Astrocyte (in vitro differentiated cells and primary cell): ENCODE results near the gene DUS1L.

Source experiments
- EZH2 ChIP-seq: IDR thresholded peaks from 2 replicates; pipeline ENCODE4 v1.6.1; 2012; ENCODE audit warnings: mild to moderate bottlenecking, low read length, inconsistent platforms; ENCODE audit not compliant: insufficient read depth
- TF ChIP-seq, protein P1 (sequence below): IDR thresholded peaks from 2 replicates; pipeline ENCODE4 v1.5.1; 2011; ENCODE audit warnings: low read depth, mild to moderate bottlenecking, inconsistent platforms, low read length, moderate library complexity; ENCODE audit not compliant: insufficient read depth

- TF ChIP-seq, protein P1, sequence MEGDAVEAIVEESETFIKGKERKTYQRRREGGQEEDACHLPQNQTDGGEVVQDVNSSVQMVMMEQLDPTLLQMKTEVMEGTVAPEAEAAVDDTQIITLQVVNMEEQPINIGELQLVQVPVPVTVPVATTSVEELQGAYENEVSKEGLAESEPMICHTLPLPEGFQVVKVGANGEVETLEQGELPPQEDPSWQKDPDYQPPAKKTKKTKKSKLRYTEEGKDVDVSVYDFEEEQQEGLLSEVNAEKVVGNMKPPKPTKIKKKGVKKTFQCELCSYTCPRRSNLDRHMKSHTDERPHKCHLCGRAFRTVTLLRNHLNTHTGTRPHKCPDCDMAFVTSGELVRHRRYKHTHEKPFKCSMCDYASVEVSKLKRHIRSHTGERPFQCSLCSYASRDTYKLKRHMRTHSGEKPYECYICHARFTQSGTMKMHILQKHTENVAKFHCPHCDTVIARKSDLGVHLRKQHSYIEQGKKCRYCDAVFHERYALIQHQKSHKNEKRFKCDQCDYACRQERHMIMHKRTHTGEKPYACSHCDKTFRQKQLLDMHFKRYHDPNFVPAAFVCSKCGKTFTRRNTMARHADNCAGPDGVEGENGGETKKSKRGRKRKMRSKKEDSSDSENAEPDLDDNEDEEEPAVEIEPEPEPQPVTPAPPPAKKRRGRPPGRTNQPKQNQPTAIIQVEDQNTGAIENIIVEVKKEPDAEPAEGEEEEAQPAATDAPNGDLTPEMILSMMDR: no peak
- no peak for TF ChIP-seq EZH2
Observed at GRCh38 chr17:82076018-82076784, 10.6 kb upstream of the DUS1L start.
